GM13977 (cell line): Measurements from ENCODE around the gene LSM14B.
A peak's percentile ranks its signal among the peaks of the same experiment; 100 is the strongest.

ENCODE experiments used
- DNase-seq: peaks from one replicate; pipeline ENCODE4 v3.0.0; 2012; ENCODE audit warnings: low spot score
- in situ Hi-C: fragments of 300-500 bp; cut with MboI; formaldehyde crosslinking; loops from one replicate; pipeline ENCODE4 v1.12.0; 2022; ENCODE audit warnings: low sequenced_read_pairs, low pct_unique_long_range_greater_than_20kb, mixed read lengths, inconsistent platforms; ENCODE audit not compliant: unreplicated experiment
- TF ChIP-seq, protein P1 (sequence below): IDR thresholded peaks from 2 replicates; pipeline ENCODE4 v1.5.1; 2012; ENCODE audit warnings: mild to moderate bottlenecking, control low read depth; ENCODE audit not compliant: insufficient read depth; ENCODE audit errors: extremely low read depth, missing control alignments

Gene LSM14B

DNA sequence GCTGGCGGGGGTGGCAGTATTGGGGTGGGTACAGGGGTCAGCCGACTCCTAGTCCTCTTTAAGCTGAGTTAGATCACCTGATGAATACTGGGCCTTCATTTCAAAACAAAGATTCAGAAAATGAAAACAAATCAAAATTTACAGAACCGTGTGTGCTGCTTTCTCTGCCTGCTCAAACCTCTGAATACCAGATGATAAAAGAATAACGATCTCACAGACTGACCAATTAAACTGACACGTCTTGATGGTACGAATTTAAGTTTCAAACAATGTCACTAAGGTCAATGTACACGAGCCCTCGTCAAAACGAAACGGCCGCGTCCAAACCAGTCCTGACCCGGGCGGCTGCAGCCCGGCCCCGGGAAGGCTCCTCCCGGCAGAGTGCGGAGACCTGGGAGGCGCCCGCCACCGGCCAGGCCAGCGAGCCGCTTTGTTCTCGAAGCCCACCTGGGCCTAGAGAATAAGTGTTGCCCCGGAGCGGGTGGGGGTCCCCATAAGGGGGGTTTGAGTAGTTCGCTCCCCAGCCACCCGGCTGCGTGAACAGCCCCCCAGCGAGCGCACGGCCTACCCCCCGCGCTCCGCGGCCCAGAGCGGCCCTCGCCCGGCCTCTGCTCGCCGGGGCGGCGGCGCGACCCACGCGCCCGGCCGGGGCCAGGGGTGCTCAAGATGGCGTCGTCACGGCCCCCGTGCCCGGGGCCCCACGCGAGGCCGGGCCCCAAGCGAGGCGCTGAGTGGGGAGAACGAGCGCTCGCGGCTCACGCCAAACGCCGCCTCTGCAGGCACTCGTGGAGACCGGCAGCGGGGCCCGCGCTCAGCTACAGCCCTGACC, 20.2 kb downstream of the LSM14B start:
- in situ Hi-C loops, result loop anchor here (10.0 kb wide), 1 partner anchor 118 kb away; no protein-coding TSS in a partner anchor
- TF ChIP-seq, protein P1, sequence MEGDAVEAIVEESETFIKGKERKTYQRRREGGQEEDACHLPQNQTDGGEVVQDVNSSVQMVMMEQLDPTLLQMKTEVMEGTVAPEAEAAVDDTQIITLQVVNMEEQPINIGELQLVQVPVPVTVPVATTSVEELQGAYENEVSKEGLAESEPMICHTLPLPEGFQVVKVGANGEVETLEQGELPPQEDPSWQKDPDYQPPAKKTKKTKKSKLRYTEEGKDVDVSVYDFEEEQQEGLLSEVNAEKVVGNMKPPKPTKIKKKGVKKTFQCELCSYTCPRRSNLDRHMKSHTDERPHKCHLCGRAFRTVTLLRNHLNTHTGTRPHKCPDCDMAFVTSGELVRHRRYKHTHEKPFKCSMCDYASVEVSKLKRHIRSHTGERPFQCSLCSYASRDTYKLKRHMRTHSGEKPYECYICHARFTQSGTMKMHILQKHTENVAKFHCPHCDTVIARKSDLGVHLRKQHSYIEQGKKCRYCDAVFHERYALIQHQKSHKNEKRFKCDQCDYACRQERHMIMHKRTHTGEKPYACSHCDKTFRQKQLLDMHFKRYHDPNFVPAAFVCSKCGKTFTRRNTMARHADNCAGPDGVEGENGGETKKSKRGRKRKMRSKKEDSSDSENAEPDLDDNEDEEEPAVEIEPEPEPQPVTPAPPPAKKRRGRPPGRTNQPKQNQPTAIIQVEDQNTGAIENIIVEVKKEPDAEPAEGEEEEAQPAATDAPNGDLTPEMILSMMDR, result no peak
- DNase-seq, result no peak

- TF ChIP-seq, protein P1, result no peak
- in situ Hi-C loops, result loop anchor here (10.0 kb wide), 1 partner anchor 119 kb away; no protein-coding TSS in a partner anchor
- peak; percentile 97 for DNase-seq
Measured at GRCh38 chr20:62143081-62143956, 21.0 kb downstream of the LSM14B start, which contains the start of the genes PSMA7 and SS18L1. Gene PSMA7, minus strand, starts transcription at chr20:62143394. Its CDS starts 91 bp downstream, at chr20:62143303. Gene SS18L1, plus strand, starts transcription at chr20:62143769. Its CDS starts 52 bp downstream, at chr20:62143821.

DNA sequence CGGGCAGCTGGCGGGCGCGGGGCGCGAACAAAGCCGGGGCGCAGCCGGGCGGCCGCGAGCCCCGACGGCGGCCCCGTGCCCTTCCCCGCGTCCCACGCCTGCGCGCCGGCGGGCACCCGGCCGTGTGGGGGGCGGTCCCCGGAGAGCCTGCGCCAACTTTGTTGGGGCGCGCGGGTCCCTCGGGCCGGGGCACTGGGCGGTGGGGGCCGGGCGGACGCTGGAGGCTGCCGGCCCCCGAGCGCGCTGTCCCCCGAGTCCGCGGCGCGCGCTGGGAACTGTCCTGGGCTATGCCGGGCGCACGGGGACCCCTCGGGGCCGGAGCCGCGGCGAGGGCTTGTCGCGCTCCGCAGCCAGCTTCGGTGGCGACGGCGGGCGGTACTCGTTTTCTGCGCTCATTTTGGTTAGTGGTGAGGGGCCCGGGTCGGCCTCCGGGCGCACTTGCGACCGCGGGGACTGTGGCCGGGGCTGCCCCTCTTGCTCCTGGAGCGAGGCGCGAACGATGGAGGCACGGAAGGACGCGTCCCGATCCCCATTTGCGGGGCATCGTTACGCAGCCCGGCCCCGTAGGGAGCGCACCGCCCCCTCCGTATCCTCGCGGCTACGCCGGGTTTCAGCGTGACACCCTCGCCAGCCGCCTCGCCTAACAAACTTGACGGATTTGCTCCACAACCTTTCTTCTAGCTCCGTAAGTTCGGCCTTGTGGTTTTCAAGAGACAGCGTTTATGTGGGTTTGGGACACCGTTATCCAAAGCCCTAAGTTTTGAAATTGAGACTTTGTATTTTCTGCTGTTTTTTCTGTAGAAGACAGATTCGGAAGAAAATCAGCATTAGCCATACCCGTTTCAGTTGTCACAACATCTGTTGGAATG, 21.9 kb downstream of the LSM14B start:
- TF ChIP-seq, protein P1, result no peak
- in situ Hi-C loops, result loop anchor here (10.0 kb wide), 1 partner anchor 119 kb away; no protein-coding TSS in a partner anchor

GRCh38 chr20:62145688-62146018, 23.4 kb downstream of the LSM14B start:
- in situ Hi-C loops, result loop anchor here (10.0 kb wide), 1 partner anchor 121 kb away; no protein-coding TSS in a partner anchor
- TF ChIP-seq, protein P1, result no peak
- DNase-seq, result no peak

More for the DNA sequence above, 21.9 kb downstream of the LSM14B start:
- DNase-seq, result peak; percentile 80

GRCh38 chr20:62146019-62146755, 23.9 kb downstream of the LSM14B start:
- in situ Hi-C loops, result loop anchor here (10.0 kb wide), 1 partner anchor 121 kb away; no protein-coding TSS in a partner anchor
- TF ChIP-seq, protein P1, result no peak
- no peak for DNase-seq
